Measurements from ENCODE around the gene KCNQ1. TPM values are rescaled to one million over a fixed set of nuclear protein-coding genes. Genes with fewer than 3 reads are reported as not detected.
A peak's percentile ranks its signal among the peaks of the same experiment; 100 is the strongest.

Gene KCNQ1
- total and polyA plus RNA-seq, 9 of the 15 experiments (the other 6 are each of a cell fraction or from before 2014, with no cell fraction given) = 0.44 TPM; not detected in 8

- TF ChIP-seq L3MBTL2 (IDR thresholded peaks at IDR 0.05) = 0 out of 2 replicates have a peak, but pooled peaks have one; percentile 36
- no peak for TF ChIP-seq DEAF1 (CRISPR knock-in tag; IDR thresholded peaks at IDR 0.05)
These were observed 444.8 kb downstream of the KCNQ1 start (continued) for GRCh38 chr11:2889362-2890273.

GRCh38 chr11:2890466-2891294, 445.9 kb downstream of the KCNQ1 start:
- no TSS peak for BruUV-seq (replicated peaks)
- no peak for TF ChIP-seq ZNF444 (CRISPR knock-in tag; IDR thresholded peaks at IDR 0.05)
- no peak for TF ChIP-seq MTA2 (IDR thresholded peaks at IDR 0.05; ENCODE audit: low read depth)
- no peak for TF ChIP-seq ZSCAN29 (IDR thresholded peaks at IDR 0.05)
- no peak for TF ChIP-seq SMAD2 (IDR thresholded peaks at IDR 0.05; ENCODE audit: low read depth, low read length)
- TF ChIP-seq RBBP5 (IDR thresholded peaks at IDR 0.05; ENCODE audit: borderline replicate concordance, insufficient read depth, low read length, poor library complexity, severe bottlenecking) = no peak
- no peak for TF ChIP-seq TAF7 (tag; IDR thresholded peaks at IDR 0.05)
- TF ChIP-seq HMGXB4 (CRISPR knock-in tag; IDR thresholded peaks at IDR 0.05) = no peak
- TF ChIP-seq ZNF583 (CRISPR knock-in tag; IDR thresholded peaks at IDR 0.05) = peak; percentile 40; the same call in 1 of the 2 replicates
- TF ChIP-seq ELK1 (CRISPR knock-in tag; IDR thresholded peaks at IDR 0.05) = no peak

More at GRCh38 chr11:2890466-2891294, 445.9 kb downstream of the KCNQ1 start:
- ATAC-seq (peak; percentile 69), DNase-seq (ENCODE audit: extremely low read depth in 1 of 4, low spot score in 3 of 4) (peak; percentile 84 to 94 (median 86)), FAIRE-seq (peak; percentile 70)
- Histone ChIP-seq H3K9ac (ENCODE audit: insufficient read depth in 1 of 2, low read depth in 2 of 2, low read length in 2 of 2) (peak overlapping the region; percentile 84 to 92), H3K9me3 (replicated peaks; ENCODE audit: control insufficient read depth, insufficient read depth, low read depth, low read length) (no peaks in the 10 kb centered on the region), H2AFZ (ENCODE audit: low read depth, low read length) (peak overlapping the region; percentile 95), H3K4me1 (replicated peaks in 1 of 2; ENCODE audit: control insufficient read depth in 2 of 2, insufficient read depth in 2 of 2, low read length in 2 of 2) (peaks cover 32 to 64% of the 10 kb centered on the region in 2 experiments), H3K36me3 (ENCODE audit: control insufficient read depth, insufficient read depth, low read length) (no peaks in the 10 kb centered on the region), H3K79me2 (ENCODE audit: control insufficient read depth, insufficient read depth, low read length) (no peaks in the 10 kb centered on the region), H3K27ac (ENCODE audit: extremely low read depth, low read depth, low read length) (peak overlapping the region; percentile 90), H3K4me3 (peak overlapping the region; percentile 16; the same call in 1 of the 2 replicates), H3K27me3 (ENCODE audit: control insufficient read depth in 2 of 2, insufficient read depth in 2 of 2, low read length in 2 of 2) (no peaks in the 10 kb centered on the region), H3K4me2 (ENCODE audit: insufficient read depth, low read length) (peak overlapping the region; percentile 77), H4K20me1 (replicated peaks; ENCODE audit: control insufficient read depth, insufficient read depth, low read length) (no peaks in the 10 kb centered on the region), H3K9me1 (ENCODE audit: control insufficient read depth, insufficient read depth, low read length) (no peaks in the 10 kb centered on the region)
- 4% methylated on average over 25 of the region's 28 CpGs for WGBS (ENCODE audit: insufficient coverage, low coverage, missing lambda C conversion rate)
- in situ Hi-C loops (cut with MboI) = no loop called here
- intact Hi-C loops (cut with micrococcal nuclease) = loop anchor here (10.0 kb wide), 3 partner anchors 204 to 586 kb away; partner anchors contain the start of genes C11orf21 and TSPAN32
- CTCF ChIA-PET (ENCODE audit: low intra/inter-chr PET ratio) = interaction anchor here (1.3 to 10.6 kb wide), 2 partner anchors 327 to 357 kb away, joined by 4 to 228 read pairs; no protein-coding TSS in a partner anchor
- POLR2A ChIA-PET = interaction anchor here (0.6 to 2.8 kb wide), 12 partner anchors 9 to 480 kb away, joined by 3 to 13 read pairs (median 4); partner anchors contain the start of gene PHLDA2
